HG03064 (cell line): ENCODE measurements around the gene TMEM63C.
"Not testable (repeated sequence)": the region's sequence is repeated elsewhere in the genome, so short reads cannot be mapped to it uniquely, and the experiment has no call there.

Experiments
- ATAC-seq: cut with Tn5 transposase; IDR thresholded peaks from one replicate; pipeline ENCODE4 v1.9.1; 2021; ENCODE audit warnings: low read depth; ENCODE audit not compliant: unreplicated experiment

Gene TMEM63C

DNA sequence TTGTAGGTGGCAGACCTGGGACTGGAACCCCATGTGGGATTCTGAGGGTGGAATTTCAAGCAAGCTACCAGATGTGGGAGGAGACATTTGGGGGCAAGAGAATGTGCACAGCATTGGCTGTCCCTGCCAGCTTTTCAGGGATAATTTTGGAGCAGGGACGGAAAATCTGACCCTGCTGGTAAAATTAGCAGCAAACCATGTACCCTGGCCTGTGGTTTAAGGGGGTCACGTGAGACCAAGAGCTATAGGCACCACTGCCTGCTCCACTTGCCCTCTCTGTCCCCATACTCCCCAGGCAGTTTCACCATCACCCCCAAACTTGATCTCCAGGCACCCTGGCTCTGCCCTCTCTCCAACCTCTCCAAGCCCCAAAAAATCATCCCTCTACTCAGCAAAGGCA, 26.5 kb upstream of the TMEM63C start:
- ATAC-seq, result no peak

- ATAC-seq, result no peak
Observed at GRCh38 chr14:77157740-77158139, 23.9 kb upstream of the TMEM63C start.

DNA sequence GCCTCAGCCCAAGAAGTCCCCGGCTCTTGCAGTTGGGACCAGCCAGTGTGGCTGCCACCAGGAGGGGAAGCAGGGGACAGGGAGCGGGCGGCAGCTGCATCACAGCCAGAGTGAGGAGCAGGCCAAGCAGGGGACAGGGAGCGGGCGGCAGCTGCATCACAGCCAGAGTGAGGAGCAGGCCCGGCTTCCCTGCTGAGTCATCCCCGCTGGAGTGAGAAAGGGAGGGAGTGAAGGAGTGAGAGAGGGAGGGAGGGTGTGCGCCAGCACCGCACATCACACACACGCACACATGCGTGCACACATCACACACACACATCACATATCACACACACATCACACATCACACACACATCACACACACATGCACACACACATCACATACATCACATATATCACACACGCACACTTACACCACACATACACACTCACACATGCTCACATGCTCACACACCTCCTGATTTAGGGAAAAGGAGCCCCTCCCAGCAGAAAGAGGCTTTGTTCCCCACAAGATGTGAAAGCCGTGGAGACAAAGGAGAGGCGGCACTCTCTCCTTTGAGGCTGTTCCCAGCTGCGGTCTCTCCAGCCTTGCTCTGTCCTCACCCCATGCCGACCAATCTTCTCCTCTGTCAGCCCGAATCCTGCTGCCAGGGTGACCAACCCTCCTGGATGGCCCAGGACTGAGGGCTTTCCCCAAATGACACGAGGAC, 23.3 kb upstream of the TMEM63C start:
- no peak for ATAC-seq

GRCh38 chr14:77158882-77159255, 22.7 kb upstream of the TMEM63C start:
- no peak for ATAC-seq

DNA sequence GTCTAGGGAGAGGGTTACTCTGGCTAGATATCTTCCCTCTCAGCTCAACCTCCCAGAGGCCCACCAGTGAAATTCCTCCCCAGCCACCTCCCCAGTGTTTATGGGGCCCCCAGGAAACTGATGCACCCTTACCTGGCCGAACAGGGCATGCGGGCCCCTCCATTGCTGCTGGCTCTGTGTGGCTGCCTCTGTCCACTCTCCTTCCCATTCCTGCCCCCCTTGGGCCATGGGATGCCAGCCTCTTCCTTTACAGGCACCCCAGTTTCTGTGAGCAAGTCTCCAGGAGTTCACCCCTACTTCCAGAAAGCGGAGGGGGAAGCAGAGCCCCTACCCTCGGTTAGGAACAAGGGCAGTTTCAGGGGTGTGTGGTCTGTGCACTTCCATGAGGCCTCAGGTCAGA, 20.6 kb upstream of the TMEM63C start:
- no peak for ATAC-seq

DNA sequence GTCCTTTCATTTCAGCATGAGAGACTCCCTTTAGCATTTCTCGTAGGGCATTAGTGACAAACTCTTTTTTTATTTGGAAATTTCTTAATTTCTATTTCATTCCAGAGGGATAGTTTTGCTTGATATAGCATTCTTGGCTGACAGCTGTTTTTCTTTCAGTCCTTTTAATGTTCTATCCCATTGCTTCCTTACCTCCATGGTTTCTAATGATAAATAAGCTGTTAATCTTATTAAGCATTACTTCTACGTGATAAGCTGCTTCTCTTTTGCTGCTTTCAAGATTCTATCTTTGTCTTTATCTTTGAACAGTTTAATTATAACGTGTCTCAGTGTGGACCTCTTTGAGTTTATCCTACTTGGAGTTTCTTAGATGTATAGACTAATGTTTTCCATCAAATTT, 11.6 kb upstream of the TMEM63C start:
- ATAC-seq, result no peak

- ATAC-seq, result no peak
Observed at GRCh38 chr14:77172916-77173315, 8.7 kb upstream of the TMEM63C start.

DNA sequence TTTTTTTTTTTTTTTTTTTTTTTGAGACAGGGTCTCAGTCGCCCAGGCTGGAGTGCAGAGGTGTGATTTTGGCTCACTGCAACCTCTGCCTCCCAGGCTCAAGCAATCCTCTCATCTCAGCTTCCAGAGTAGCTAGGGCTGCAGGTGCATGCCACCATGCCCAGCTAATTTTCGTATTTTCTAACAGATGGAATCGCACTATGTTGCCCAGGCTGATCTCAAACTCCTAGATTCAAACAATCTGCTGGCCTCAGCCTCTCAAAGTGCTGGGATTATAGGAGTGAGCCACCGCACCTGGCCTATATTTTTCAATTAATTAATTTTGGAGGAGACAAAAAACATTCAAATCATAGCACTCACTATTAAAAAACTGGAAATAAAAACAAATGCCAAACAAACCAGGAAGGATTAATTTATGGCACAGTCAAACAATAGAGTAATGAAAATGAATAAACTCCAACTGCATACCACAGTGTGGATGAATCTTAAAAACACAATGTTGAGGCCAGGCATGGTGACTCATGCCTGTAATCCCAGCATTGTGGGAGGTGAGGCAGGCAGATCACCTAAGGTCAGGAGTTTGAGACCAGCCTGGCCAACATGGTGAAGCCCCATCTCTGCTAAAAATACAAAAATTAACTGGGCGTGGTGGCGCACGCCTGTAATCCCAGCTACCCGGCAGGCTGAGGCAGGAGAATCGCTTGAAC, 7.5 kb upstream of the TMEM63C start:
- not testable (repeated sequence) for ATAC-seq

DNA sequence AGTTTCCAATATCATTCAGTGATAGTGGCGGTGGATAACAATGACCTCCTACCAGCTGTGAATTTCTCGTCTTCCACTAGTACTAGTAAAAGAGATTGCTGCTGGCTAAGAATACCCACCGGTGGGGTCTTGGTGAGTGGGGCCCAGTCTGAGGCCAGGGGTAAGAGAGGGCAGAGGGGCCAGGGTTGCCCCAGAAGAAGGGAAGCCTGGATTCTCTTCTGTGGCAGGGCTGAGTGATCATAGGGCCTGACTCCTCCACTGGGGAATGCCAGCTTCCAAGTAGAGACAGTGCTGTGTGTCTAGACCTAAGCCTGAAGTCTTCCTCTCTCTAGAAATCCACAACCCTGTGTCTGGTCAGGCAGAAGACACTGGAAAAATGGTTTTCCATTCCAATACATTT, 5.8 kb upstream of the TMEM63C start:
- ATAC-seq, result no peak

- no peak for ATAC-seq
Observed at GRCh38 chr14:77177702-77178101, 3.9 kb upstream of the TMEM63C start.

DNA sequence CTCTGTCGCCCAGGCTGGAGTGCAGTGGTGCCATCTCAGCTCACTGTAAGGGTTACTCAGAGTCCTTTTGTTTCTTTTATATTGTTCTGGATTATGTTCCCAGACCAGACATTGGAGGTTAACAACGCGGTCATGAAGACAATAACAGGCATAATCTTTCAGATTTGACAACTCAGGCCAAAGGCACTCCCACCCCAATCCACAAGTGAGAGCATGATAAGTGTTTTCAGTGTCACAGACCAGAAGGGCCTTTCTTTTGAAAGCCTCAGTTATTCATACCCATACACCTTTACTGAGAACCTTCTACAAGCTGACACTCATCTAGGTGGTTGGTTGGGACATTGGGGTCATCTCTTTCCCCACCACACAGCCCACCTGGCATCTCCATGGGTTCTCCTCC, 2.9 kb upstream of the TMEM63C start:
- ATAC-seq, result no peak

- ATAC-seq, result no peak
Observed at GRCh38 chr14:77180726-77181602, 634 bp upstream of the TMEM63C start.

DNA sequence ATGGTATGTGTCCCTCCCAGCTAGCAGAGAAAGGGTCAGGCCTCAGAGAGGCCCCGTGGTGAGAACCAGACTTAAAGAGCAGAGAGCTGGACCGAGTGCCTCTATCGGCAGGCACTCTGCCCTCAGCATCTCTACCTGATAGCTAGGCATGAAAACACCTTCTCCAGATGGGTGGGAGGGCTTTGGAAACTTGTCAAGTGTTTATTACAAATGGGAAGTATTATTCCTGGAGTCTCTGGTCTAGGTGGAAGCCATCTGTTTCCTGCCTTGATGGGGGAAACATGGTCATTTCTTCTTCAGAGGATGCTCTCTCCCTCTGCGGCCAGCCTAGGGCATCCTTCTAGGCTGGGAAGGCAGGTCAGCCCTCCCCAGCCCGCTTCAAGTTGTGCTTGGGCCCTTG, 2.3 kb downstream of the TMEM63C start:
- ATAC-seq, result no peak

DNA sequence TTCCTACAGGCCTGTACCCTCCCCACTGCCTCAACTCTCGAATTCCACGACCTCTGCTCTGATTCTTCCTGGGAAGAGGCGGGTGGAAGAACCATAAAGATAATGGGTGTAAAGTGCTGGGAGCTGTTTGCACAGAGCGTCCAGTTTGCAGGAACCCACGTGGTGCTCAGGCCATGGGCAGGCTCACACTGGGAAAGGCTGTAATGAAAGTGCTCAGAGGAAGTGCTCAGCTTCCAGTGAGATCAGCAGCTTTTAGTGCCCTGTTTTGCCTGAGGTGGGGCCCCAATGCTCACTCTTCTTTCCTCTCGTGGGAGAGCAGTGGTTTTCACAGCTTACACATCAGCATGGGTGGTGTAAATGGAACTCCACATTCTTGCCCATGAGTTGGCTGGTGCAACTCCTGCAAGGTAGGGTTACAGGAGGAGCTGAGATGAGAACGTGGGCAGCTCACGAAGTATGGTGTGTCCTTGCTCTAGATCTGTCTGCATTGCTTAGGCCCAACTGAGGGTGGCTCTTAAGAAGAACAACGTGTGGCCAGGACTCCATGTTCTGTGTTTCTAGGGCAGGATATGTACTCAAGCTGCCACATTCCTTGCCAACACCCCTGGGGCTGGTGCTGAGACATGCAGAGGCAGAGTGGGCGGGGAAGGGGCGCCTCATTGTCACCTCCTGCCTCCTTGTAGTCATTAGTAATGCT, 2.9 kb downstream of the TMEM63C start:
- ATAC-seq, result no peak

DNA sequence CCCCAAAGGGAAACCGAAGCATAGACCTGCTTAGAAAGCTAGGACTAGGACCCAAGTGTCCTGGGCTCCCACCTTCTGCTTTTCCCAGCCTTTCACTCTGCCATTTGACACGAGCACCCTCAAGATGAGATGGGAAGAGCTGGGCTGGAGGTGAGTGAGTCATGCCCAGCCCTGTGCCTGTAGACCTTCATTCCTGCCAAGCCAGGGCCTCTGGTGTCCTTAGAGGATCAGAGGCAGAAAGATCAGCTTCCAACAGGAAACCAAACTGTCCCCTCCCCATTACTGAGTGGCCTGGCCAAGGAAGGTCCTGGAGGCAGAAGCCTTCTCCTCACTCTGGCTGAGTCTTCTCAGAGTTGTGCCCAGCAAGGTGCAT, 3.5 kb downstream of the TMEM63C start:
- ATAC-seq, result no peak

GRCh38 chr14:77186911-77187648, 5.5 kb downstream of the TMEM63C start:
- ATAC-seq, result no peak

DNA sequence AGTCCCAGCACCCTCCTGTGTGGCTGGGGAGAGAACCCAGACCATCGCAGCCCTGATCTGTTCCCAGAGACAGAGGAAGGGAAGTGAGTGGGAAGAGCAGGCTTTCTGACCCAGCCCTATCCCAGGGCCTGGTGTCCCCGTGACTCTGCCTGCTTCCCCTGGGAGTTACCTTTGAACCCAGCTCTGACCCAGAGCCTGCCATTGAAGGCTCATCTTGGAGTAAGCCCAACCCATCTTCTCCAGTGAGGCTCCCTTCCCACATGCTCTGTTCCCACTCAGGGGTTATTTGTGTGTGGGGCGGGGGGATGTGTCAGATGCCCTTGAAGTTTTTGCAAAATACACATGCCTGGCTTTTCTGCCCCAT, 6.0 kb downstream of the TMEM63C start:
- ATAC-seq, result no peak

DNA sequence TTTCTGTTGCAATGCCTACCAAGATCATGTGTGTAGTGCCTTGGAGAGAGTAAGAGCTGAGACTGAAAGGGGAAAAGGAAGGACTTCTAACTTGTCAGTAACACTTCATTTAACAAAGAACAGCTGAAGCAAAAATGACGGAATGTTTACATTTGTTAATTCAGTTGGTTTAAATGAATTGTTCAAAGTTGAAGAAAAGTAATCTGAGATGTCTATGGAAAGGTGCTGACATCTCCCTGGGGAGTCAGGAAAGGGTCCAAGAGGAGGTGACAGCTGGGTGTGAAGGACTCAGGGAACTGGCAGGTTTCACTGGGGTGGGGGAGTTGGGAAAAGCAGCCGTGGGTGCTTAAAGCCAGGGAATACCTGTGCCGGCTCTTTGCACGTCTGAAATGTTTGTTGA, 7.9 kb downstream of the TMEM63C start:
- no peak for ATAC-seq

DNA sequence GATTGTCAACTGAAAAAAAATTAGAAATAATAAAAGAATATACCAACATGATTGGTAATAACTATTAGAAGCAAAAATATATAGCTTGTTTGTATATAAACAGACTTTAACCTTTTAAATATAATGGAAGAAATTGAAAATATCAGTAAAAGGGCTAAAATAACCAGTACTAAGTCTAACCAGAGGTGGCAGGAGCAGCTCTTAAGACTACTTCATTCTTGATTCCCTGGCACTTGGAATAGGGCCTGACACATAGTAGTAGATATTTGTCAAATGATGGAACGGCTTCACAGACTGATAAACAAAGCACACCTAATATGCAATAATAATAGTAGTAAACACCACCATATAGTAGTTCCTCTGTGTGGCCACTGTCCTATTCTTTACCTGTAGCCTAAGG, 9.4 kb downstream of the TMEM63C start:
- no peak for ATAC-seq

DNA sequence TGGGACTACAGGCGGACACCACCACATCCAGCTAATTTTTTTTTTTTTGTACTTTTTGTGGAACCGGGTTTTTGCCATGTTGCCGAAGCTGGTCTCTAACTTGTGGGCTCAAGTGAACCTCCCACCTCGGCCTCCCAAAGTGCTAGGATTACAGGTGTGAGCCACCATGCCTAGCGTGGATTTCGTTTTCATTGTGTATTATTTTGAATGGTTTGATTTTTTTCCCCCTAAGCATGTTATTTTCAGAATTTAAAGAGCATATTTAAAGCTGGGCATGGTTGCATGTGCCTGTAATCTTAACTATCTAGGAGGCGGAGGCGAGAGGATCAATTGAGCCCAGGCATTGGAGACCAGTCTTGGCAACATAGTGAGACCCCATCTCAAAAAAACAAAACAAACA, 13.1 kb downstream of the TMEM63C start:
- ATAC-seq, result no peak
